CD4-positive, alpha-beta T cell treated with Interleukin-21 for 1 hour (primary cell): ENCODE measurements around the gene HSPA2.

ENCODE experiments used
- DNase-seq: peaks from one replicate; pipeline ENCODE4 v3.0.0-alpha.2; 2020

The HSPA2 gene

GRCh38 chr14:64540208-64541202, at the start of gene HSPA2:
HSPA2 (plus strand) TSS chr14:64540741; CDS start chr14:64540850, 109 bp downstream.
- peak; percentile 96 for DNase-seq

DNA sequence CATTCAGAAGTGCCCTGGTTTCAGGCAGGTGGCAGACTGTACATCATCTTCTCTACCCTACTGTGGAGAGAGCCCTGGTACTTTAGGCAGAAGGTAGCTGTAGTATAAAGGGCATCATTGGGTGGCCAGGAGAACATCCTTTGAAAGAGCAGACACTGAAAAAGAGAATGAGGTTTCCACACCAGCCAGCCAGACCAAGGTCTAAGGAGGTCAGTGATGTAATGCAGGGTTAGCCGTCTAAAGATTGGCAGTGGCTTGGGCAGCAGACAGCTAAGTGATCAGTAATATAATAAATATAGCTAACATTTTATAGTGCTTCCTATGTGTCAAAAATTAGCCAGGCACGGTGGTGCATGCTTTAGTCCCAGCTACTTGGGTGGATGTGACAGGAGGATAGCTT, 48.9 kb upstream of the HSPA2 start:
- no peak for DNase-seq

- no peak for DNase-seq
Measured at GRCh38 chr14:64493455-64493854, 47.1 kb upstream of the HSPA2 start.

DNA sequence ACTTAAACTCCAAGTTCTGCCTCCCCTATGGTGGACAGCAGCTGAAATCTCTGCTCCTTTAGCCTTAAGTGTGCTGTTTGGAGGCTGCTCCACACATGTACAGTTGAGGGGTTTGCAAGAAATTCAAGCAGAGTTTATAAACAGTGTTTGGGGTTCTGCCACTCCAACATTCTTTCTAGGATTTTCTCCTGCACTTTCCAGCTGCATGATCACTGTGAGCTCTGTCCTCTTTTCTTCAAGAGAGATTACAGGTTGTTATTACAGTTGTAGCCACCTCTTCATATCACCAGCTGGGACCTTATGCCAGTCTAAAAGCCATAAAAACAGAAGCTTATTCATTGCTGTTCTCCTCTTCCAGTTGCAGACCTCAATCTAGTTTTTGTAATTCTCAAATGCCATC, 45.3 kb upstream of the HSPA2 start:
- DNase-seq = no peak

DNA sequence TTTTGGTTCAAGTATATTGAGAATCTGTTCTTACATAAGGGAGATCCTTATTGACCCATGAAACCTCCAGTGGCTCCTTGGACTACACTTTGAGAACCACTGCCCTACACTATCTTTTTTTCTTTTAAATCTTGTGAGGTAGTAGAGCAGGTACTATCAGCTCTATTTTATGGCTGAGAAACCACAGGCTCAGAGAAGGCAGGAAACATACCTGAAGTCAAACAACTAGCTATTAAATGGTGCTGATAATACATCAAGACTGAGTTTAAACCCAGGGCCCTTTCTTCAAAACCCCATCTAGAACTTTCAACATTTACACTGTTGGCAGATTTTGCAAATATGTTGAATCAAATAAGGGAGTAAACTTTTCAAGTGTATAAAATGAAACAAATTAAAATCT, 43.8 kb upstream of the HSPA2 start:
- DNase-seq = peak; percentile 23

- no peak for DNase-seq
Measured at GRCh38 chr14:64500088-64500487, 40.5 kb upstream of the HSPA2 start.

DNA sequence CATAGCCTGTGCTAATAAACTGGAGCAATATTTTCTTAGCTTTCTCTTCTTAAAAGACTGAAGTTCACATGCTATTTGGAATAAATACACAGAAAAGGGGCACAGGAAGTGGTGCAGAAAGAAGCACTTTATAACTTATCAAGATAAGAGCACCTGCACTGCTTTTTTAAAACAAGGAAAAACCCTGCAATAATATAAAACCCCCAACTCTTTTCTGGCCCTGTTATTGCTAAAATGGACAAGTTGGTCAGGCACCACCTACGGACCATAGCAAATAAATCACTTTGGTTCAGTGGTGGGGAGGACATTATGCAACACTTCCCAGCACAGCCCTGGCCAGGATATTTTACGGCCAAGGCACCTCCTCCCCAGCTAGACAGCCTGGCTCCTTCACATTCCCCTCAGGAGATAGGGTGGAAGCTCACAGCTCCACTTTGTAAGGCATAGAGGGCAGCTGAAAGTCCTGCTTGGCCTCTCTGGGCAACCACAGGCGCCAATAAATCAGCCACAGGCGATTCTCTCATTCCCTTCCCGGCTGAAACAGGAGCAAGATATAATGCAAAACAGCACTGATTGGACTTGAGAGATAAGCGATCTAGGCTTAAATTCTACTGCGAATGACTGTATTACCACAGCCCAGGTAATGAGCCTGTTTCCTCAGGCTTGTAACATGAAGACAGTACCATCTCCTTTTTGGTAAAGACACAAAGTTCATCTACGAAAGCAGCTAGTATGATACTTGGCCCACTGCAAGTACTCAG, 39.0 kb upstream of the HSPA2 start:
- DNase-seq = peak; percentile 52

GRCh38 chr14:64502456-64502855, 38.1 kb upstream of the HSPA2 start:
- peak; percentile 46 for DNase-seq

- peak; percentile 59 for DNase-seq
Measured at GRCh38 chr14:64502887-64503433, 37.6 kb upstream of the HSPA2 start.

- DNase-seq = peak; percentile 98
Measured at GRCh38 chr14:64503434-64504309, 36.9 kb upstream of the HSPA2 start, which contains the start of gene ZBTB25. ZBTB25 (minus strand) TSS chr14:64503838; CDS start chr14:64490533, 13,305 bp downstream.

DNA sequence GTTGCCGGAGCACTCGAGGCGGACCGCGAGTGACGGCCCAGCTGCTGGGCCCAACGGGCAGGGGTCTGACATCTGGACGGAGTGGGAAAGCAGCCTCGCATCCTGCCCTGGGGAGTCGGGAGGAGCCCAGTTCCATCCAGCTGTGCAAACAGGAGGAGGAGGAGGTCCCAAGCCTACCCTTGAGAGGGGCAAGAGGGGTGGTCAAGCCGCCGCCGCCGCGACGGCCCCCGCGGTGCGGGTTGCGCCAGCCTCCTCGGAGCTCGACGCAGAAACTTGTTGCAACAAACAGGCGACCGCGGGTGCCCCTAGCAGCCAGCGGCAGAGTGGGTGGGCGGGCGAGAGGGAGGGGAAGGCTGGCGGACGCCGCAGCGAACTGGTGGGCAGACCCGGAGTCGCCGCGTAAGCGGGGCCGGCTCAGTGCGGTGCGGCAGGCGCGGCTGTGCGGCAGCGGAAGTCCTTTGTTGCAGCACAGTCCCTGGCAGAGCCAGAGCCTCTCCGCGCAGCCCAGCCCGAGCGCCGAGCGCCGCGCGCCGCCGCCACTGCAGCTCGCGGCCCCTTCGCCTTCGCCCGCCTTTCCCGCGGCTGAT, 36.1 kb upstream of the HSPA2 start, which contains the start of gene ZBTB1:
TSS of gene ZBTB1 (plus strand) at position 461 of the 587 bp plus-strand sequence. CDS start 16,735 bp downstream, outside the sequence.
- peak; percentile 88 for DNase-seq

DNA sequence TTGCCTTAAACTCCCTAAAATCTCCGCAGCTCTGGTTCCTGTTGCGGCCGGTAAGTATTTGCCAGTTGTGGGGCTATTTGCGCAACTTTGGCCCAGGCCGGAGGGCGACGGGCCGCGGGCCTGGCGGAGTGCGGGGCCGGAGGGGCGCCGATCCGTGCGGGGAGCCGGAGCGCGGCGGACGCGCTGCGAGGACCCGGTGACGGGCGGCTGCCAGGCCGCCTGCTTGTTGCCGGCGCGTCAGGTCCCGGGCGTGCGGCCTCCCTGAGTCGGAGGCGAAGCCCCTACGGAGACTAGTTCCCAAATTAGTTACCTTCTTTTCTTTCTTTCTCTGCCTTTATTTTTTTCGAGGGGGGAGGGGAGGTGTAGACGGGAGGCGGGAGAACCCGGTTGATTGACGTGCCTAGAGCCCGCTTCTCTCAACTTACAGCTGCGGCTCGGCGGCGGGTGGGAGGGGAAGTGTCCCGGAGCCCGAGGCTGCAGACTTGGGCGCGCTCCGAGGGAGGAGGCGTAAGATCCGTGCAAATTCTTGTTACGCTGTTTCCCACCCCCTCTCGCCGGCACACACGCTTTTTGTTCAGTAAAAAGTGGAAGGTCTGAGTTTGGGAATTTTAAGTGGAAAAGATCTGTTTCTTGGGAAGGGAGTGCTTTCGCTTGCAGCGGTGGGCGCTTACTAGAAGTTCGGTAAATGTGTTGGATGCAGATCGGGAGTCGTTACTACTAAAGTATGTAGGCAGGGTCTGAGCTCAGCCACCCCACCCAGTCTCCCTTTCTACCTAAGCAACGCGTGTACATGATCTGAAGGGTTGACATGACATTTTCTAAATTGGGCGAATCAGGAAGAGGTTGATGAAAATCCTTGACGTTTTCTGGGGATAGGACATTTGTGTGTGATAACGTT, 35.4 kb upstream of the HSPA2 start:
- peak; percentile 89 for DNase-seq

- DNase-seq = peak; percentile 32
Measured at GRCh38 chr14:64506721-64507120, 33.8 kb upstream of the HSPA2 start.

DNA sequence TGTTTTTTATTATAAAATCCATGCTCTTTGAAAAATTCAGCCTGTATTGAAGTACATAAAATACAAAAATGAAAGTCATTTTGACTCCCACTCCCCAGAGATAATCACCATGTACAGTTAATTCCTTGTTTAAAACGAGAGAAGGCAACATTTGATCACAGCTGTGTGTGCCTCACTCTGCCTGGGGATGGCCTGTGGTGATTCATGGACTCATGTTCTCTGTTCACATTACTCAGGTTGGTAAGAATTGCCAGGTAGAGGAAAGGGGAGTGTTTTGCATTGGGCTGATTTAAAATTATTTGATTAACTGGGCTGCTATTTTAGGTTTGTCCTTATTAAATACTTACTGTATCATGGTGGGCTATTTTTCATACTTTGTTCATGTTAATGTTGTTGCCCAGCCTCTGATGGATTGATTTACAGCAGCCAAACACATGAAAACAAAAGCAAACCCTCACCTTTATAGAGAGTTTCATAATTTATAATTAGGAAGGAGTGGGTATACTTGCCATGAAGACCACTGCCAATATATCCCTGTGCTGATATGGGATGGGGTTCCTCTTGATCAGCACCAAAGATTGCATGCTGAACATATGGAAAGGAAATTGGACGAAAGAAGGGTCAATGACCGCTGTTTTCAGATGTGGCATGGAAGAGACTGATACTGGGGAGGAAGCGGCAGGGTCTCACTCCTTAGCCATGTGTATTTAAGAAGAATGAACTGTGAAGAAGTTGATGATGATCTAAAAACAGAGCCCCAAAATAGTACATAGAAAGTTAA, 33.0 kb upstream of the HSPA2 start:
- DNase-seq = no peak

GRCh38 chr14:64508215-64508776, 32.2 kb upstream of the HSPA2 start:
- DNase-seq = peak; percentile 25

DNA sequence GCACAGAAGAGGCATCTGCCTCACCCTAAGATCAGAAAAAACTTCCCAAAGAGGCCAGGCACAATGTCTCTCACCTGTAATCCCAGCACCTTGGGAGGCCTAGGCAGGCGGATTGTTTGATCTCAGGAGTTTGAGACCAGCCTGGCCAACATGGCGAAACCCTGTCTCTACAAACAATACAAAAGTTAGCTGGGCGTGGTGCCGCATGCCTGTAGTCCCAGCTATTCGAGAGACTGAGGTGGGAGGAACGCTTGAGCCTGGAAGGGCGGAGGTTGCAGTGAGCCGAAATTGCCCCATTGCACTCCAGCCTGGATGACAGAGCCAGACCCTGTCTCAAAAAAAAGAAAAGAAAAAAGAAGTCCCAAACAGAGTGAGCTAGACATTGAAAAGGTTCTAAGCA, 31.5 kb upstream of the HSPA2 start:
- no peak for DNase-seq

GRCh38 chr14:64510825-64511671, 29.5 kb upstream of the HSPA2 start:
- peak; percentile 79 for DNase-seq

- DNase-seq = no peak
Measured at GRCh38 chr14:64513271-64513670, 27.3 kb upstream of the HSPA2 start.
